SK-N-MC (cell line): Measurements from ENCODE around the gene ADAMTS9.

Source experiments
- EZH2 ChIP-seq: fragments of 200-600 bp; sonication (generic); IDR thresholded peaks from one replicate; pipeline ENCODE4 v1.6.1; 2017; ENCODE audit warnings: antibody characterized with exemption
- FOXP2 ChIP-seq: optimal IDR thresholded peaks from 2 replicates; pipeline ENCODE3; 2011; ENCODE audit warnings: mild to moderate bottlenecking, moderate library complexity; ENCODE audit not compliant: insufficient read depth; ENCODE audit errors: extremely low read length, control extremely low read depth
- POLR2AphosphoS5 ChIP-seq: IDR thresholded peaks from 2 replicates; pipeline ENCODE4 v1.6.1; 2012; ENCODE audit warnings: mild to moderate bottlenecking, low read depth, low read length, borderline replicate concordance

DNA sequence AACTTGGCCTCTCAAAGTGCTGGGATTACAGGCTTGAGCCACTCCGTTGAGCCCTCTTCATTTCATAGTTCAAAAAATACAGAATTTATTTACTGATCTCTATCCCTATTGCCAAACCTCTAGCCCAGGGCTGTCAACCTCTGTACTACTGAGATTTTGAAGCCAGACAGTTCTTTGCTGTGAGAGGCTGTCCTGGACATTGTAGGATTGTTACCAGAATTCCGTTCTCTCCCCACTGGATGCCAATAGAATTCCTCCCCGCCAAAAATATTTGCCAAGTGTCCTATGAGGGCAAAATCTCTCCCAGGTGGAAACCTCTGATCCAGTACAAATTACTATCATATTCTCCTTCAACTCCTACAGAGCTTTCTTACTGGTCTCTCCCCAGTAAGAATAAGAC is 29.6 kb upstream of the ADAMTS9 start:
- TF ChIP-seq POLR2AphosphoS5 (no peak), EZH2 (no peak), FOXP2 (no peak)
